Heart left ventricle (tissue), 13 donors: ENCODE measurements around the gene WDR37.

Experiments
- POLR2A ChIP-seq, 2 donors: fragments of 450-650 bp; IDR thresholded peaks; one replicate each; pipeline ENCODE4 v1.6.1; 2017; ENCODE audit warnings: antibody characterized with exemption in 2 of 2, mild to moderate bottlenecking in 2 of 2, moderate library complexity in 2 of 2
- TF ChIP-seq, protein P1 (sequence below), 12 donors: fragments of 200-600 bp; sonication (generic) in 4 of 12; IDR thresholded peaks; one replicate each; pipeline versions ENCODE4 v1.5.0 to v1.8.0; 2018 to 2022; ENCODE audit warnings: antibody characterized with exemption in 12 of 12, mild to moderate bottlenecking in 5 of 12
- donor health status: ischemic (EF 13 %, LVEDD 7.1; RV severe dilation, severe dysfunction).
- donor health status: DM: no; HTN: yes; CAD: no.
- donor health status: DM: no; HTN: no; CAD: no.
- donor health status: ischemic (EF 25% LVEDD 6.9; RV normal size, moderate dysfunction).
- donor health status: ischemic (EF 25% LVEDD 5.7; RV mildly dilated, moderate dysfunction).
- donor health status: ischemic (EF 35%, LVEDD 5.7; RV mildly dilated, moderate dysfunction).
- donor health status: nonischemic (EF 11% LVEDD 7.7; RV severe dilation, severe dysfunction).
- donor health status: DM: yes; HTN: yes; CAD: no.
- donor health status: PGD.
- donor health status: ischemic (EF 29% LVEDD 5.4; RV normal size, mild dysfunction).
- donor health status: nonischemic (EF 23%, LVEDD 6.1; RV moderate dilation, normal function).

DNA sequence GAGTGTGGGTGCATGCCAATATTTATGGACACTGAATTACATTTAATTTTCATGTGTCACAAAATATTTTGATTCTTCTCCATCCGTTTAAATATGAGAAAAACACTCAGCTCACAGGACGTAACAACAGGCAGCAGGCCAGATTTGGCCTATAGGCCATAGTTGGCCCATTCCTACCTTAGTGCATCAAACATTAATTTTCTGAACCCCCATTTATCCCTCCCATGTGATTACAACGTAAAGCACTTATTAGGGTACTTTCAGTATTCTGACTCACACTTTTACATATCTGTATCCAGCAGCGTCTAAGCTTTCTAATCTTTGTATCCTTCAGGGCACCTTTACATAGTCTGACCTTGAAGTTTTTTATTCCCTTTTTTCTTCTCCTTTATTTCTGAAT, 11.2 kb upstream of the WDR37 start:
- TF ChIP-seq, protein P1, sequence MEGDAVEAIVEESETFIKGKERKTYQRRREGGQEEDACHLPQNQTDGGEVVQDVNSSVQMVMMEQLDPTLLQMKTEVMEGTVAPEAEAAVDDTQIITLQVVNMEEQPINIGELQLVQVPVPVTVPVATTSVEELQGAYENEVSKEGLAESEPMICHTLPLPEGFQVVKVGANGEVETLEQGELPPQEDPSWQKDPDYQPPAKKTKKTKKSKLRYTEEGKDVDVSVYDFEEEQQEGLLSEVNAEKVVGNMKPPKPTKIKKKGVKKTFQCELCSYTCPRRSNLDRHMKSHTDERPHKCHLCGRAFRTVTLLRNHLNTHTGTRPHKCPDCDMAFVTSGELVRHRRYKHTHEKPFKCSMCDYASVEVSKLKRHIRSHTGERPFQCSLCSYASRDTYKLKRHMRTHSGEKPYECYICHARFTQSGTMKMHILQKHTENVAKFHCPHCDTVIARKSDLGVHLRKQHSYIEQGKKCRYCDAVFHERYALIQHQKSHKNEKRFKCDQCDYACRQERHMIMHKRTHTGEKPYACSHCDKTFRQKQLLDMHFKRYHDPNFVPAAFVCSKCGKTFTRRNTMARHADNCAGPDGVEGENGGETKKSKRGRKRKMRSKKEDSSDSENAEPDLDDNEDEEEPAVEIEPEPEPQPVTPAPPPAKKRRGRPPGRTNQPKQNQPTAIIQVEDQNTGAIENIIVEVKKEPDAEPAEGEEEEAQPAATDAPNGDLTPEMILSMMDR (IDR thresholded peaks at IDR 0.05) = no peak
- TF ChIP-seq POLR2A (IDR thresholded peaks at IDR 0.05) = no peak
